ENCODE results near the gene COL8A2. TPM values are rescaled to one million over a fixed set of nuclear protein-coding genes. Genes with fewer than 3 reads are reported as not detected.
"Not testable (repeated sequence)": the region's sequence is repeated elsewhere in the genome, so short reads cannot be mapped to it uniquely, and the experiment has no call there.

The COL8A2 gene
- total RNA-seq, 2 experiments from 2014 or later, result 0.05 to 0.06 TPM

- H3K27me3 Mint-ChIP-seq, result no peaks in the 10 kb centered on the region
- CTCF ChIA-PET, result interaction anchor here (1.2 to 6.3 kb wide), 4 partner anchors 9 to 123 kb away, joined by 3 to 74 read pairs (median 15); partner anchors contain the start of gene TRAPPC3
- POLR2A ChIA-PET, result interaction anchor here (0.6 to 5.5 kb wide), 14 partner anchors 9 to 391 kb away, joined by 3 to 194 read pairs (median 4); partner anchors contain the start of genes ADPRS, AGO3, STK40 and THRAP3
- no peaks in the 10 kb centered on the region for H3K9me3 Mint-ChIP-seq
- Histone ChIP-seq H3K4me3 (ENCODE audit: low read length) (peak overlapping the region; percentile 61), H3K9me3 (ENCODE audit: control insufficient read depth in 1 of 2, insufficient read depth in 1 of 2, low read length in 2 of 2) (no peaks in the 10 kb centered on the region), H3K36me3 (ENCODE audit: insufficient read depth, low read length) (peaks cover 11% of the 10 kb centered on the region), H3K27me3 (ENCODE audit: control insufficient read depth in 1 of 2, insufficient read depth in 2 of 2, low read length in 2 of 2) (no peaks in the 10 kb centered on the region), H3K4me1 (ENCODE audit: insufficient read depth, low read length) (peaks cover 79% of the 10 kb centered on the region), H3K27ac (ENCODE audit: low read depth in 1 of 2, low read length in 2 of 2) (peak overlapping the region; percentile 91 to 93)
- H3K4me3 Mint-ChIP-seq, result peak overlapping the region; percentile 88
- peaks cover 46% of the 10 kb centered on the region for H3K36me3 Mint-ChIP-seq (ENCODE audit: low read depth)
- peak in 1 of 14 experiments; percentile 25 for DNase-seq
- no peak for TF ChIP-seq CTCF (IDR thresholded peaks at IDR 0.05)
- H3K27ac Mint-ChIP-seq, result peak overlapping the region; percentile 97
- intact Hi-C loops (cut with DNase I, micrococcal nuclease), result loop anchor here in 1 of 2 experiments (5.0 kb wide), 1 partner anchor 62 kb away; the partner anchor contains the start of gene THRAP3
- H3K4me1 Mint-ChIP-seq (ENCODE audit: low read depth), result peaks cover 77% of the 10 kb centered on the region
- ATAC-seq (ENCODE audit: poor library complexity), result no peak
These were observed 34.8 kb upstream of the COL8A2 start for GRCh38 chr1:36159614-36160387.

GRCh38 chr1:36158827-36159252 is 33.8 kb upstream of the COL8A2 start:
- H3K9me3 Mint-ChIP-seq; H3K27me3 ChIP-seq (ENCODE audit: control insufficient read depth in 1 of 2, insufficient read depth in 2 of 2, low read length in 2 of 2); H3K27me3 Mint-ChIP-seq; intact Hi-C loops (cut with DNase I, micrococcal nuclease); H3K9me3 ChIP-seq (ENCODE audit: control insufficient read depth in 1 of 2, insufficient read depth in 1 of 2, low read length in 2 of 2); ATAC-seq (ENCODE audit: poor library complexity); DNase-seq: not testable (repeated sequence)
- Mint-ChIP-seq H3K36me3 (ENCODE audit: low read depth) (peaks cover 39% of the 10 kb centered on the region), H3K27ac (peak overlapping the region; percentile 97), H3K4me1 (ENCODE audit: low read depth) (peaks cover 75% of the 10 kb centered on the region), H3K4me3 (peak overlapping the region; percentile 94)
- peak overlapping the region; percentile 99 for H3K4me3 ChIP-seq (ENCODE audit: low read length)
- peak overlapping the region; percentile 91 to 96 for H3K27ac ChIP-seq (ENCODE audit: low read depth in 1 of 2, low read length in 2 of 2)
- ChIA-PET CTCF (interaction anchor here (6.3 kb wide), 1 partner anchor 9 kb away, joined by 74 read pairs; the partner anchor contains the start of gene TRAPPC3), POLR2A (interaction anchor here (0.5 to 5.5 kb wide), 4 partner anchors 8 to 60 kb away, joined by 3 to 194 read pairs (median 24); partner anchors contain the start of gene TRAPPC3)
- peaks cover 78% of the 10 kb centered on the region for H3K4me1 ChIP-seq (ENCODE audit: insufficient read depth, low read length)
- H3K36me3 ChIP-seq (ENCODE audit: insufficient read depth, low read length), result peaks cover 11% of the 10 kb centered on the region

GRCh38 chr1:36157973-36158826 is 33.2 kb upstream of the COL8A2 start:
- H3K4me1 ChIP-seq (ENCODE audit: insufficient read depth, low read length), result peaks cover 79% of the 10 kb centered on the region
- H3K27me3 ChIP-seq (ENCODE audit: control insufficient read depth in 1 of 2, insufficient read depth in 2 of 2, low read length in 2 of 2), result no peaks in the 10 kb centered on the region
- Mint-ChIP-seq H3K27me3 (no peaks in the 10 kb centered on the region), H3K36me3 (ENCODE audit: low read depth) (peaks cover 37% of the 10 kb centered on the region), H3K4me1 (ENCODE audit: low read depth) (peaks cover 78% of the 10 kb centered on the region), H3K4me3 (peak overlapping the region; percentile 94), H3K27ac (peak overlapping the region; percentile 97), H3K9me3 (no peaks in the 10 kb centered on the region)
- H3K4me3 ChIP-seq (ENCODE audit: low read length), result peak overlapping the region; percentile 99
- ATAC-seq (ENCODE audit: poor library complexity) (no peak), DNase-seq (no peak)
- H3K27ac ChIP-seq (ENCODE audit: low read depth in 1 of 2, low read length in 2 of 2), result peak overlapping the region; percentile 56 to 96
- no peak for TF ChIP-seq CTCF (IDR thresholded peaks at IDR 0.05)
- H3K36me3 ChIP-seq (ENCODE audit: insufficient read depth, low read length), result peaks cover 11% of the 10 kb centered on the region
- ChIA-PET POLR2A (interaction anchor here (2.2 to 5.5 kb wide), 3 partner anchors 7 to 65 kb away, joined by 7 to 194 read pairs (median 50); partner anchors contain the start of genes THRAP3 and TRAPPC3), CTCF (interaction anchor here (1.0 to 6.3 kb wide), 3 partner anchors 8 to 30 kb away, joined by 4 to 74 read pairs (median 18); partner anchors contain the start of gene TRAPPC3)
- intact Hi-C loops (cut with DNase I, micrococcal nuclease), result no loop called here
- no peaks in the 10 kb centered on the region for H3K9me3 ChIP-seq (ENCODE audit: control insufficient read depth in 1 of 2, insufficient read depth in 1 of 2, low read length in 2 of 2)

Measured in CD4-positive, alpha-beta T cell (primary cell).